SK-N-SH (cell line): ENCODE measurements around the gene ARMC9. TPM values are rescaled to one million over a fixed set of nuclear protein-coding genes. Genes with fewer than 3 reads are reported as not detected.

Experiments used
- CTCF ChIA-PET: fragments of 300-600, 350-600 bp; formaldehyde crosslinking; extraction: SDS; loops from one replicate; lab custom pipeline; 2021; lab: Yijun Ruan, JAX
- POLR2A ChIA-PET: fragments of 350-600 bp; sonication (Branson Sonifier 250); formaldehyde crosslinking; extraction: SDS; loops from one replicate; lab custom pipeline; 2020; ENCODE audit warnings: antibody characterized with exemption, inconsistent platforms; lab: Yijun Ruan, JAX
- DNase-seq: peaks from one replicate; pipeline ENCODE4 v3.0.0; 2012
- H2AFZ ChIP-seq: fragments of 200-600 bp; sonication (generic); 2 replicates; pipeline ENCODE4 v1.8.1; 2016; ENCODE audit warnings: antibody characterized with exemption, mild to moderate bottlenecking, low read depth
- H3F3A ChIP-seq: fragments of 200-600 bp; sonication (generic); replicated peaks from 2 replicates; pipeline ENCODE3; 2016; ENCODE audit warnings: antibody characterized with exemption, mild to moderate bottlenecking; ENCODE audit not compliant: insufficient read depth
- H3K27ac ChIP-seq, 2 experiments: fragments of 200-500 bp in 1 of 2; fragments of 200-600 bp in 1 of 2; sonication (Bioruptor generic) in 1 of 2; sonication (generic), shearing (Covaris generic) in 1 of 2; 2 replicates each; pipeline versions ENCODE4 v1.5.1 to v1.6.1; 2014 to 2016; ENCODE audit warnings: low read depth in 2 of 2, inconsistent platforms in 1 of 2, low read length in 1 of 2, mild to moderate bottlenecking in 1 of 2, mixed read lengths in 1 of 2
- H3K27me3 ChIP-seq: fragments of 200-600 bp; sonication (generic), shearing (Covaris generic); 2 replicates; pipeline ENCODE4 v1.6.1; 2016; ENCODE audit warnings: mixed run types; ENCODE audit not compliant: insufficient read depth
- H3K36me3 ChIP-seq, 2 experiments: fragments of 200-500 bp in 1 of 2; fragments of 200-600 bp in 1 of 2; sonication (Bioruptor generic) in 1 of 2; sonication (generic) in 1 of 2; replicated peaks in 1 of 2; 2 replicates each; pipeline versions ENCODE3 to v1.5.1; 2014 to 2016; ENCODE audit warnings: low read length in 1 of 2, mild to moderate bottlenecking in 1 of 2; ENCODE audit not compliant: insufficient read depth in 2 of 2, control insufficient read depth in 1 of 2
- H3K4me1 ChIP-seq, 2 experiments: fragments of 200-500 bp in 1 of 2; fragments of 200-600 bp in 1 of 2; sonication (Bioruptor generic) in 1 of 2; sonication (generic), shearing (Covaris generic) in 1 of 2; 2 replicates each; pipeline versions ENCODE4 v1.5.1 to v1.6.1; 2014 to 2016; ENCODE audit warnings: low read depth in 1 of 2, low read length in 1 of 2, mixed run types in 1 of 2; ENCODE audit not compliant: insufficient read depth in 2 of 2, control insufficient read depth in 1 of 2
- H3K4me2 ChIP-seq: fragments of 200-600 bp; sonication (generic), shearing (Covaris generic); 2 replicates; pipeline ENCODE4 v1.6.1; 2017; ENCODE audit warnings: mixed run types
- H3K4me3 ChIP-seq, 2 experiments: fragments of 200-500 bp in 1 of 2; fragments of 200-600 bp in 1 of 2; sonication (Bioruptor generic) in 1 of 2; sonication (generic), shearing (Covaris generic) in 1 of 2; 2 replicates each; pipeline versions ENCODE4 v1.5.1 to v1.8.1; 2014 to 2016; ENCODE audit warnings: low read depth in 2 of 2, inconsistent platforms in 1 of 2, low read length in 1 of 2, mild to moderate bottlenecking in 1 of 2, mixed read lengths in 1 of 2, moderate library complexity in 1 of 2
- H3K79me2 ChIP-seq: fragments of 200-600 bp; sonication (generic); 2 replicates; pipeline ENCODE4 v1.8.1; 2017; ENCODE audit warnings: mild to moderate bottlenecking; ENCODE audit not compliant: insufficient read depth
- H3K9ac ChIP-seq: fragments of 200-600 bp; sonication (generic); 2 replicates; pipeline ENCODE4 v1.6.1; 2017; ENCODE audit warnings: mixed run types
- H3K9me2 ChIP-seq: fragments of 200-600 bp; sonication (generic); 2 replicates; pipeline ENCODE4 v1.6.1; 2017; ENCODE audit warnings: mixed run types
- H3K9me3 ChIP-seq: fragments of 200-600 bp; sonication (generic); 2 replicates; pipeline ENCODE4 v1.6.1; 2017; ENCODE audit warnings: mixed run types, mild to moderate bottlenecking, moderate library complexity
- H4K20me1 ChIP-seq: fragments of 200-600 bp; sonication (generic); 2 replicates; pipeline ENCODE4 v1.6.1; 2017; ENCODE audit warnings: mild to moderate bottlenecking, mixed run types; ENCODE audit not compliant: insufficient read depth
- CHD2 ChIP-seq: fragments of 150-350 bp; IDR thresholded peaks from 2 replicates; pipeline ENCODE4 v1.6.1; 2018; ENCODE audit warnings: low read length; ENCODE audit not compliant: partially characterized antibody
- CTCF ChIP-seq: fragments of 200-600 bp; sonication (generic); IDR thresholded peaks from 2 replicates; pipeline ENCODE4 v1.6.1; 2017; ENCODE audit warnings: antibody characterized with exemption, mild to moderate bottlenecking, moderate library complexity
- ELF1 ChIP-seq: IDR thresholded peaks from 2 replicates; pipeline ENCODE4 v1.4.0; 2012
- EZH2phosphoT487 ChIP-seq: fragments of 200-600 bp; sonication (generic); IDR thresholded peaks from 2 replicates; pipeline ENCODE4 v1.6.1; 2017; ENCODE audit warnings: low read depth, mixed run types, mild to moderate bottlenecking, antibody characterized with exemption, moderate library complexity, borderline replicate concordance
- FOXJ3 ChIP-seq: sonication (generic); formaldehyde crosslinking; IDR thresholded peaks from 2 replicates; pipeline ENCODE4 v1.5.1; 2020; ENCODE audit warnings: mild to moderate bottlenecking, missing genetic modification reagents
- FOXM1 ChIP-seq: IDR thresholded peaks from 2 replicates; pipeline ENCODE4 v1.4.0; 2012; ENCODE audit warnings: low read depth, mild to moderate bottlenecking
- GABPA ChIP-seq: IDR thresholded peaks from 2 replicates; pipeline ENCODE4 v1.4.0; 2012; ENCODE audit warnings: low read depth, mild to moderate bottlenecking
- GATA2 ChIP-seq: sonication (generic); formaldehyde crosslinking; IDR thresholded peaks from 2 replicates; pipeline ENCODE4 v1.5.0; 2020; ENCODE audit warnings: mild to moderate bottlenecking, missing genetic modification reagents
- JUND ChIP-seq: IDR thresholded peaks from 2 replicates; pipeline ENCODE4 v1.4.0; 2012
- NFIC ChIP-seq: IDR thresholded peaks from 2 replicates; pipeline ENCODE4 v1.4.0; 2012; ENCODE audit warnings: borderline replicate concordance
- RAD21 ChIP-seq: IDR thresholded peaks from 2 replicates; pipeline ENCODE4 v1.6.1; 2012; ENCODE audit warnings: mild to moderate bottlenecking, low read length
- RCOR1 ChIP-seq: fragments of 150-350 bp; IDR thresholded peaks from 2 replicates; pipeline ENCODE4 v1.6.1; 2017; ENCODE audit warnings: antibody characterized with exemption, low read length
- RFX5 ChIP-seq: IDR thresholded peaks from 2 replicates; pipeline ENCODE4 v1.6.1; 2012; ENCODE audit warnings: mild to moderate bottlenecking, improper control_type of control experiment, low read length
- SIN3A ChIP-seq: IDR thresholded peaks from 2 replicates; pipeline ENCODE4 v1.6.1; 2012; ENCODE audit warnings: low read depth, mild to moderate bottlenecking, low read length, moderate library complexity, borderline replicate concordance
- TEAD4 ChIP-seq: IDR thresholded peaks from 2 replicates; pipeline ENCODE4 v1.4.0; 2012; ENCODE audit warnings: mild to moderate bottlenecking, borderline replicate concordance; ENCODE audit not compliant: insufficient read depth
- USF2 ChIP-seq: fragments of 150-350 bp; IDR thresholded peaks from 2 replicates; pipeline ENCODE4 v1.6.1; 2017; ENCODE audit warnings: antibody characterized with exemption, low read length, low read depth, borderline replicate concordance
- ZBTB33 ChIP-seq: IDR thresholded peaks from 2 replicates; pipeline ENCODE4 v1.4.0; 2012; ENCODE audit warnings: low read depth, borderline replicate concordance
- WGBS: methylation state at CpG from one replicate; pipeline ENCODE4 v1.1.6; 2017; ENCODE audit warnings: low lambda C conversion rate; 5-methylcytosine and 5-hydroxymethylcytosine counted together
- polyA plus RNA-seq, 3 experiments: library from polyadenylated mRNA; depleted of rRNA; stranded (reverse); fragments of >200 nt; gene quantifications; 2 replicates each; pipeline ENCODE4 v1.2.3, GENCODE V29; 2012
- TF ChIP-seq, protein P1 (sequence below): IDR thresholded peaks from 2 replicates; pipeline ENCODE4 v1.4.0; 2012; ENCODE audit warnings: low read depth, borderline replicate concordance
- TF ChIP-seq, protein P2 (sequence below): IDR thresholded peaks from 2 replicates; pipeline ENCODE4 v1.6.1; 2012; ENCODE audit warnings: mild to moderate bottlenecking, low read depth, low read length, moderate library complexity

ARMC9 gene
- polyA plus RNA-seq, 1 of the 3 experiments (the other 2 are of a cell fraction), result 25.3 TPM

DNA sequence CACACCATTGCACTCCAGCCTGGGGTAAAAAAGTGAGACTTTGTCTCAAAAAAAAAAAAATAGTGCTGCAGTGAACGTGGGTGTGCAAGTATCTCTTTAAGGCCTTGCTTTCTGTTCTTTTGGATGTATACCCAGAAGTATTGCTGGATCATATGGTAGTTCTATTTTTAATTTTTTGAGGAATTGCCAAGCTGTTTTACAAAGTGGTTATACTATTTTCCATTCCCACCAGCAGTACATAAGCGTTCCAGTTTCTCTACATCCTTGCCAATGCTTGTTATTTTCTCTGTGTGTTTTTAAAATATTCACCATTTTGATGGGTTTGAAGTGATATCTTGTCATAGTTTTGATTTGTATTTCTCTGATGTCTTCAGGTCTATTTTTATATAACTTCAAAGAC is 13.1 kb downstream of the ARMC9 start:
- Histone ChIP-seq H3K9ac (no peak overlapping the region), H3K9me3 (no peaks in the 10 kb centered on the region), H3K79me2 (no peaks in the 10 kb centered on the region), H3F3A (no peaks in the 10 kb centered on the region), H3K36me3 (peaks cover 32 to 49% of the 10 kb centered on the region in 2 experiments), H3K27ac (no peak overlapping the region), H3K4me2 (no peak overlapping the region), H3K9me2 (no peaks in the 10 kb centered on the region)
- 90% methylated on average over 2 of the region's 2 CpGs for WGBS
- TF ChIP-seq USF2, result no peak
- TF ChIP-seq, protein P1, sequence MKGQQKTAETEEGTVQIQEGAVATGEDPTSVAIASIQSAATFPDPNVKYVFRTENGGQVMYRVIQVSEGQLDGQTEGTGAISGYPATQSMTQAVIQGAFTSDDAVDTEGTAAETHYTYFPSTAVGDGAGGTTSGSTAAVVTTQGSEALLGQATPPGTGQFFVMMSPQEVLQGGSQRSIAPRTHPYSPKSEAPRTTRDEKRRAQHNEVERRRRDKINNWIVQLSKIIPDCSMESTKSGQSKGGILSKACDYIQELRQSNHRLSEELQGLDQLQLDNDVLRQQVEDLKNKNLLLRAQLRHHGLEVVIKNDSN, result no peak
- no peak for TF ChIP-seq CHD2
- TF ChIP-seq JUND, result no peak
- TF ChIP-seq FOXM1, result no peak
- TF ChIP-seq ELF1, result no peak
- no peak for TF ChIP-seq EZH2phosphoT487
- TF ChIP-seq RAD21, result no peak
- no peak for TF ChIP-seq GATA2 (CRISPR knock-in tag)
- no peak for TF ChIP-seq RFX5
- no peak for TF ChIP-seq FOXJ3 (CRISPR knock-in tag)
- TF ChIP-seq, all 33 proteins: peak for 0
- H3K27me3 ChIP-seq, result no peaks in the 10 kb centered on the region
- POLR2A ChIA-PET, result no interaction called here
- H2AFZ ChIP-seq, result no peak overlapping the region
- CTCF ChIA-PET, result interaction anchor here (0.6 to 2.2 kb wide), 5 partner anchors 16 to 217 kb away, joined by 3 to 7 read pairs (median 4); no protein-coding TSS in a partner anchor
- no peaks in the 10 kb centered on the region for H3K4me1 ChIP-seq
- no peaks in the 10 kb centered on the region; the same call in 1 of the 2 replicates for H4K20me1 ChIP-seq
- no peak for DNase-seq
- no peak overlapping the region for H3K4me3 ChIP-seq

DNA sequence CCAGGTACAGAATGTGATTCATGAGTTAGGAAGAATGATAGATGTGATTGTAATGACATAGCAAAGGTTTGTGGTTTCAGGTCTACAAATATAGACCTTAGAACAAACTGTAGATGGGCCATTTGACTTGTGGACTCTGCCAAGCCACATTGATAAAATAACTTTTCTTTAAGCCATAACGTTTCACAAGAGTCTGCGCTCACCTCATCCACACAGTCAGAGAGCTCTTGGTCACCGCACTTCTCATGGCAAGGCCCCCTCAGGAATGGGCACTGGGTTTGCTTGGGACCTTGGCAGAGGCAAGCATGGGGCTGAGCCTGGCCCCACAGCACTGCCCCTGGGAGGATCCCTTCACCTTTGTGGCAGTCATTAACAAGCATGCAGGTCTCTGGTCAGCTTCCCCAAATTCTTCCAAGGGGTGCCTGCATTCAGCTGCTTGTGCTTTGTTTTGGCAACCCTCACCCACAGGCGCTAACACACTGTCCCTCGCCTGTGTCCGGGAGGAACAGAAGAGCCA is 14.0 kb downstream of the ARMC9 start:
- Histone ChIP-seq H3K4me3 (no peak overlapping the region), H4K20me1 (no peaks in the 10 kb centered on the region), H3K27ac (no peak overlapping the region), H3K4me2 (no peak overlapping the region), H3K9me2 (no peaks in the 10 kb centered on the region), H3K9ac (no peak overlapping the region), H2AFZ (no peak overlapping the region), H3K79me2 (no peaks in the 10 kb centered on the region), H3K27me3 (no peaks in the 10 kb centered on the region), H3F3A (no peaks in the 10 kb centered on the region), H3K36me3 (peaks cover 40 to 54% of the 10 kb centered on the region in 2 experiments), H3K4me1 (no peaks in the 10 kb centered on the region), H3K9me3 (no peaks in the 10 kb centered on the region)
- ChIA-PET CTCF (interaction anchor here (0.6 to 2.2 kb wide), 5 partner anchors 15 to 216 kb away, joined by 3 to 7 read pairs (median 4); no protein-coding TSS in a partner anchor), POLR2A (no interaction called here)
- WGBS, result 94% methylated on average over 4 of the region's 6 CpGs
- DNase-seq, result no peak
- no peak for TF ChIP-seq CTCF
- TF ChIP-seq NFIC, result no peak
- no peak for TF ChIP-seq SIN3A
- no peak for TF ChIP-seq ZBTB33
- no peak for TF ChIP-seq RCOR1
- no peak for TF ChIP-seq TEAD4
- TF ChIP-seq, protein P2, sequence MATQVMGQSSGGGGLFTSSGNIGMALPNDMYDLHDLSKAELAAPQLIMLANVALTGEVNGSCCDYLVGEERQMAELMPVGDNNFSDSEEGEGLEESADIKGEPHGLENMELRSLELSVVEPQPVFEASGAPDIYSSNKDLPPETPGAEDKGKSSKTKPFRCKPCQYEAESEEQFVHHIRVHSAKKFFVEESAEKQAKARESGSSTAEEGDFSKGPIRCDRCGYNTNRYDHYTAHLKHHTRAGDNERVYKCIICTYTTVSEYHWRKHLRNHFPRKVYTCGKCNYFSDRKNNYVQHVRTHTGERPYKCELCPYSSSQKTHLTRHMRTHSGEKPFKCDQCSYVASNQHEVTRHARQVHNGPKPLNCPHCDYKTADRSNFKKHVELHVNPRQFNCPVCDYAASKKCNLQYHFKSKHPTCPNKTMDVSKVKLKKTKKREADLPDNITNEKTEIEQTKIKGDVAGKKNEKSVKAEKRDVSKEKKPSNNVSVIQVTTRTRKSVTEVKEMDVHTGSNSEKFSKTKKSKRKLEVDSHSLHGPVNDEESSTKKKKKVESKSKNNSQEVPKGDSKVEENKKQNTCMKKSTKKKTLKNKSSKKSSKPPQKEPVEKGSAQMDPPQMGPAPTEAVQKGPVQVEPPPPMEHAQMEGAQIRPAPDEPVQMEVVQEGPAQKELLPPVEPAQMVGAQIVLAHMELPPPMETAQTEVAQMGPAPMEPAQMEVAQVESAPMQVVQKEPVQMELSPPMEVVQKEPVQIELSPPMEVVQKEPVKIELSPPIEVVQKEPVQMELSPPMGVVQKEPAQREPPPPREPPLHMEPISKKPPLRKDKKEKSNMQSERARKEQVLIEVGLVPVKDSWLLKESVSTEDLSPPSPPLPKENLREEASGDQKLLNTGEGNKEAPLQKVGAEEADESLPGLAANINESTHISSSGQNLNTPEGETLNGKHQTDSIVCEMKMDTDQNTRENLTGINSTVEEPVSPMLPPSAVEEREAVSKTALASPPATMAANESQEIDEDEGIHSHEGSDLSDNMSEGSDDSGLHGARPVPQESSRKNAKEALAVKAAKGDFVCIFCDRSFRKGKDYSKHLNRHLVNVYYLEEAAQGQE, result no peak
- TF ChIP-seq FOXJ3 (CRISPR knock-in tag), result no peak
- TF ChIP-seq GABPA, result no peak
- TF ChIP-seq GATA2 (CRISPR knock-in tag), result no peak
- TF ChIP-seq FOXM1, result no peak
